Progenitor cell of endocrine pancreas (in vitro differentiated cells): ENCODE data around the gene ACLY. TPM values are rescaled to one million over a fixed set of nuclear protein-coding genes. Genes with fewer than 3 reads are reported as not detected.
A peak's percentile ranks its signal among the peaks of the same experiment; 100 is the strongest.
"Not testable (repeated sequence)": the region's sequence is repeated elsewhere in the genome, so short reads cannot be mapped to it uniquely, and the experiment has no call there.

ENCODE experiments used
- DNase-seq: peaks from one replicate; pipeline ENCODE4 v3.0.0; 2021; ENCODE audit warnings: low spot score; ENCODE audit not compliant: unreplicated experiment
- H3K27ac Mint-ChIP-seq: 2 replicates; pipeline ENCODE4 v1.8.0; 2021; ENCODE audit warnings: mild to moderate bottlenecking, moderate library complexity, mixed read lengths
- H3K27me3 Mint-ChIP-seq: 2 replicates; pipeline ENCODE4 v1.8.0; 2021; ENCODE audit warnings: mixed read lengths
- H3K36me3 Mint-ChIP-seq: 2 replicates; pipeline ENCODE4 v1.8.0; 2022; ENCODE audit warnings: mixed read lengths; ENCODE audit not compliant: insufficient read depth
- H3K4me1 Mint-ChIP-seq: 2 replicates; pipeline ENCODE4 v1.8.0; 2021; ENCODE audit warnings: low read depth, mixed read lengths
- H3K4me3 Mint-ChIP-seq: 2 replicates; pipeline ENCODE4 v1.8.0; 2021; ENCODE audit warnings: low read depth, mild to moderate bottlenecking, moderate library complexity, mixed read lengths
- H3K9me3 Mint-ChIP-seq: 2 replicates; pipeline ENCODE4 v1.8.0; 2021; ENCODE audit warnings: low read depth, mixed read lengths
- CTCF ChIP-seq: fragments of 200-600 bp; sonication (generic); IDR thresholded peaks from one replicate; pipeline ENCODE4 v1.5.0; 2021; ENCODE audit warnings: antibody characterized with exemption, mild to moderate bottlenecking; ENCODE audit not compliant: unreplicated experiment
- total RNA-seq: library from RNA; stranded (reverse); gene quantifications from 2 replicates; pipeline ENCODE4 v1.2.1, GENCODE V29; 2021

Gene ACLY
- total RNA-seq, 1 donor from 2014 or later: 188 TPM

GRCh38 chr17:41837761-41838538, 80.8 kb downstream of the ACLY start, which contains the start of gene KLHL10:
Gene KLHL10, plus strand, starts transcription at chr17:41837825. Its CDS starts 108 bp downstream, at chr17:41837933.
- H3K27me3 Mint-ChIP-seq: peaks cover 3% of the 10 kb centered on the region
- TF ChIP-seq CTCF: no peak

GRCh38 chr17:41836550-41837196, 82.1 kb downstream of the ACLY start:
- peaks cover 6% of the 10 kb centered on the region for H3K4me1 Mint-ChIP-seq
- peak overlapping the region; percentile 74 for H3K27ac Mint-ChIP-seq
- peaks cover 3% of the 10 kb centered on the region for H3K27me3 Mint-ChIP-seq
- H3K36me3 Mint-ChIP-seq: peaks cover 3% of the 10 kb centered on the region
- no peak for TF ChIP-seq CTCF
- no peaks in the 10 kb centered on the region for H3K9me3 Mint-ChIP-seq
- H3K4me3 Mint-ChIP-seq: peak overlapping the region; percentile 86
- DNase-seq: no peak

More at GRCh38 chr17:41837761-41838538, 80.8 kb downstream of the ACLY start, which contains the start of gene KLHL10:
- Mint-ChIP-seq H3K4me1 (peaks cover 6% of the 10 kb centered on the region), H3K36me3 (no peaks in the 10 kb centered on the region), H3K27ac (no peak within 1 kb of the TSS), H3K4me3 (peak within 1 kb of the TSS; percentile 86), H3K9me3 (no peaks in the 10 kb centered on the region)
- no peak for DNase-seq

- peak within 1 kb of the TSS; percentile 74 for H3K27ac Mint-ChIP-seq
- no peaks in the 10 kb centered on the region for H3K9me3 Mint-ChIP-seq
- peak within 1 kb of the TSS; percentile 86 for H3K4me3 Mint-ChIP-seq
Measured at GRCh38 chr17:41835800-41836549, 82.8 kb downstream of the ACLY start, which contains the start of gene NT5C3B. Gene NT5C3B, minus strand, starts transcription at chr17:41836232. Its CDS starts 39 bp downstream, at chr17:41836193.

GRCh38 chr17:41835214-41835799, 83.4 kb downstream of the ACLY start:
- no peak for TF ChIP-seq CTCF
- H3K4me1 Mint-ChIP-seq: peaks cover 6% of the 10 kb centered on the region
- DNase-seq: no peak
- peak overlapping the region; percentile 68 for H3K27ac Mint-ChIP-seq
- H3K36me3 Mint-ChIP-seq: peaks cover 6% of the 10 kb centered on the region
- H3K27me3 Mint-ChIP-seq: peaks cover 3% of the 10 kb centered on the region
- H3K4me3 Mint-ChIP-seq: peak overlapping the region; percentile 86
- no peaks in the 10 kb centered on the region for H3K9me3 Mint-ChIP-seq

More at GRCh38 chr17:41835800-41836549, 82.8 kb downstream of the ACLY start, which contains the start of gene NT5C3B:
- no peak for TF ChIP-seq CTCF
- Mint-ChIP-seq H3K36me3 (peaks cover 5% of the 10 kb centered on the region), H3K4me1 (peaks cover 6% of the 10 kb centered on the region), H3K27me3 (peaks cover 3% of the 10 kb centered on the region)
- peak; percentile 52 for DNase-seq

GRCh38 chr17:41829961-41830360, 88.8 kb downstream of the ACLY start:
- DNase-seq, H3K9me3 Mint-ChIP-seq, H3K4me3 Mint-ChIP-seq, H3K27me3 Mint-ChIP-seq, H3K27ac Mint-ChIP-seq, H3K4me1 Mint-ChIP-seq: not testable (repeated sequence)
- H3K36me3 Mint-ChIP-seq: peaks cover 16% of the 10 kb centered on the region
